Measurements from ENCODE around the gene C19orf44.
"Not testable (repeated sequence)": the region's sequence is repeated elsewhere in the genome, so short reads cannot be mapped to it uniquely, and the experiment has no call there.

The C19orf44 gene

GRCh38 chr19:16470541-16470910 lies 25.7 kb upstream of the C19orf44 start:
- H3K4me3 ChIP-seq (ENCODE audit: control insufficient read depth, low read depth, low read length): peak overlapping the region; percentile 72; the same call in 1 of the 2 replicates
- no peak for TF ChIP-seq CTCF (IDR thresholded peaks at IDR 0.05; ENCODE audit: control insufficient read depth, insufficient read depth, low read depth, low read length, missing control alignments)
- DNase-seq (ENCODE audit: low read depth): no peak

- peak overlapping the region; percentile 72 for H3K4me3 ChIP-seq (ENCODE audit: control insufficient read depth, low read depth, low read length)
- TF ChIP-seq CTCF (IDR thresholded peaks at IDR 0.05; ENCODE audit: control insufficient read depth, insufficient read depth, low read depth, low read length, missing control alignments): no peak
- no peak for DNase-seq (ENCODE audit: low read depth)
Observed at GRCh38 chr19:16470911-16471811, 25.0 kb upstream of the C19orf44 start.

GRCh38 chr19:16472559-16472899 lies 23.7 kb upstream of the C19orf44 start:
- H3K4me3 ChIP-seq (ENCODE audit: control insufficient read depth, low read depth, low read length): peak overlapping the region; percentile 65
- not testable (repeated sequence) for DNase-seq (ENCODE audit: low read depth)

- TF ChIP-seq CTCF (IDR thresholded peaks at IDR 0.05; ENCODE audit: control insufficient read depth, insufficient read depth, low read depth, low read length, missing control alignments): no peak
- no peak overlapping the region for H3K4me3 ChIP-seq (ENCODE audit: control insufficient read depth, low read depth, low read length)
- DNase-seq (ENCODE audit: low read depth): no peak
Observed at GRCh38 chr19:16472992-16473391, 23.2 kb upstream of the C19orf44 start.

GRCh38 chr19:16473875-16474392 lies 22.3 kb upstream of the C19orf44 start:
- no peak overlapping the region for H3K4me3 ChIP-seq (ENCODE audit: control insufficient read depth, low read depth, low read length)
- no peak for DNase-seq (ENCODE audit: low read depth)
- TF ChIP-seq CTCF (IDR thresholded peaks at IDR 0.05; ENCODE audit: control insufficient read depth, insufficient read depth, low read depth, low read length, missing control alignments): no peak

GRCh38 chr19:16476401-16476800 lies 19.8 kb upstream of the C19orf44 start:
- no peak overlapping the region for H3K4me3 ChIP-seq (ENCODE audit: control insufficient read depth, low read depth, low read length)
- no peak for TF ChIP-seq CTCF (IDR thresholded peaks at IDR 0.05; ENCODE audit: control insufficient read depth, insufficient read depth, low read depth, low read length, missing control alignments)
- no peak for DNase-seq (ENCODE audit: low read depth)

GRCh38 chr19:16477311-16477710 lies 18.9 kb upstream of the C19orf44 start:
- no peak for DNase-seq (ENCODE audit: low read depth)
- H3K4me3 ChIP-seq (ENCODE audit: control insufficient read depth, low read depth, low read length): no peak overlapping the region
- no peak for TF ChIP-seq CTCF (IDR thresholded peaks at IDR 0.05; ENCODE audit: control insufficient read depth, insufficient read depth, low read depth, low read length, missing control alignments)
